ENCODE data around the gene SLN.

DNA sequence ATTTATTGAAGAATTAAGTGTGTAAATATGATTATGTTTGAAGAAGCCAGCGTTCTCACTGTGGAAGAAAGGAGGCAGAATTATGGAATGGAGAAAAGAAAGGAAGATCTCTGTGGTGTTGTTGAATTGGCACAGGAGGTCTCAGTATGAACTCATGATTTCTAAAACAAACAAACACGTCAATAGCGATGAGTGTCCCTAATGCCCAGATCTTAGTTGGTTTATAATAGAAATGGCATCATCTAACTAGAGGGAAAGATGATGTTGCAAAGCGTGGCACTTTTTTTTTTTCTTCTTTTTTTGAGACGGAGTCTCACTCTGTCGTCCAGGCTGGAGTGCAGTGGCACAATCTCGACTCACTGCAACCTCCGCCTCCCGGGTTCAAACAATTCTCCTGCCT, 39.2 kb upstream of the SLN start:
- TF ChIP-seq, protein P1, sequence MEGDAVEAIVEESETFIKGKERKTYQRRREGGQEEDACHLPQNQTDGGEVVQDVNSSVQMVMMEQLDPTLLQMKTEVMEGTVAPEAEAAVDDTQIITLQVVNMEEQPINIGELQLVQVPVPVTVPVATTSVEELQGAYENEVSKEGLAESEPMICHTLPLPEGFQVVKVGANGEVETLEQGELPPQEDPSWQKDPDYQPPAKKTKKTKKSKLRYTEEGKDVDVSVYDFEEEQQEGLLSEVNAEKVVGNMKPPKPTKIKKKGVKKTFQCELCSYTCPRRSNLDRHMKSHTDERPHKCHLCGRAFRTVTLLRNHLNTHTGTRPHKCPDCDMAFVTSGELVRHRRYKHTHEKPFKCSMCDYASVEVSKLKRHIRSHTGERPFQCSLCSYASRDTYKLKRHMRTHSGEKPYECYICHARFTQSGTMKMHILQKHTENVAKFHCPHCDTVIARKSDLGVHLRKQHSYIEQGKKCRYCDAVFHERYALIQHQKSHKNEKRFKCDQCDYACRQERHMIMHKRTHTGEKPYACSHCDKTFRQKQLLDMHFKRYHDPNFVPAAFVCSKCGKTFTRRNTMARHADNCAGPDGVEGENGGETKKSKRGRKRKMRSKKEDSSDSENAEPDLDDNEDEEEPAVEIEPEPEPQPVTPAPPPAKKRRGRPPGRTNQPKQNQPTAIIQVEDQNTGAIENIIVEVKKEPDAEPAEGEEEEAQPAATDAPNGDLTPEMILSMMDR (conservative IDR thresholded peaks at IDR 0.05; ENCODE audit: low read length), result no peak
- TF ChIP-seq EZH2phosphoT487 (IDR thresholded peaks at IDR 0.05; ENCODE audit: borderline replicate concordance), result no peak

Data from Loucy (cell line).